GM12878 (cell line): ENCODE data around the gene BBOX1. TPM values are rescaled to one million over a fixed set of nuclear protein-coding genes. Genes with fewer than 3 reads are reported as not detected.

Experiments used
- ATAC-seq: fragments of 200-7000 bp; cut with Tn5 transposase; 3 replicates; pipeline ENCODE4 v1.9.1; 2020; ENCODE audit warnings: mild to moderate bottlenecking, moderate library complexity
- BruUV-seq: library from RNA; stranded (reverse); fragments of 400-500 nt; replicated peaks from 2 replicates; lab custom pipeline; 2021; lab: Mats Ljungman, UMichigan
- CTCF ChIA-PET: fragments of 300-600 bp; sonication (Branson Sonifier 250); formaldehyde crosslinking; extraction: SDS; loops from one replicate; lab custom pipeline; 2021; ENCODE audit warnings: inconsistent platforms; lab: Yijun Ruan, JAX
- POLR2A ChIA-PET: fragments of 350-600 bp; formaldehyde crosslinking; extraction: SDS; loops from one replicate; lab custom pipeline; 2021; ENCODE audit warnings: inconsistent platforms; lab: Charles Lee
- RAD21 ChIA-PET: fragments of 300-600 bp; sonication (Branson Sonifier 250); formaldehyde crosslinking; loops from one replicate; lab custom pipeline; 2023; ENCODE audit warnings: antibody characterized with exemption; ENCODE audit not compliant: unreplicated experiment; lab: Charles Lee
- SMC1A ChIA-PET: fragments of 300-600 bp; sonication (Branson Sonifier 250); formaldehyde crosslinking; loops from one replicate; lab custom pipeline; 2023; ENCODE audit not compliant: unreplicated experiment, uncharacterized antibody; lab: Charles Lee
- DNase-seq: peaks from one replicate; pipeline ENCODE4 v3.0.0-alpha.2; 2011; ENCODE audit warnings: low read depth, low spot score
- FAIRE-seq: peaks from 3 replicates; lab custom pipeline; 2011; peaks lifted over from hg19 to GRCh38; lab: Jason Lieb, UNC
- H2AFZ ChIP-seq: 2 replicates; pipeline ENCODE4 v1.6.0; 2011; ENCODE audit warnings: low read depth, low read length, control low read depth; ENCODE audit not compliant: control insufficient read depth
- H3K27ac ChIP-seq: 2 replicates; pipeline ENCODE4 v1.5.1; 2011; ENCODE audit warnings: control low read depth; ENCODE audit not compliant: control insufficient read depth, insufficient read depth
- H3K27me3 ChIP-seq, 2 experiments: replicated peaks in 1 of 2; 2 replicates each; pipeline versions ENCODE4 v1.6.0 to v1.6.1; 2011; ENCODE audit warnings: low read length in 1 of 2; ENCODE audit not compliant: control insufficient read depth in 2 of 2, insufficient read depth in 2 of 2
- H3K36me3 ChIP-seq, 2 experiments: 2 replicates each; pipeline ENCODE4 v1.5.1; 2011; ENCODE audit warnings: low read length in 1 of 2; ENCODE audit not compliant: control insufficient read depth in 2 of 2, insufficient read depth in 2 of 2
- H3K4me1 ChIP-seq: 2 replicates; pipeline ENCODE4 v1.6.1; 2011; ENCODE audit warnings: mild to moderate bottlenecking, low read length, moderate library complexity, mixed read lengths; ENCODE audit not compliant: control insufficient read depth, insufficient read depth
- H3K4me2 ChIP-seq: 2 replicates; pipeline ENCODE4 v1.6.0; 2011; ENCODE audit warnings: control low read depth; ENCODE audit not compliant: control insufficient read depth, insufficient read depth
- H3K4me3 ChIP-seq: fragments of 200-600 bp; sonication (generic); 2 replicates; pipeline ENCODE4 v1.5.1; 2016
- H3K79me2 ChIP-seq: 2 replicates; pipeline ENCODE4 v1.6.0; 2011; ENCODE audit warnings: low read length; ENCODE audit not compliant: control insufficient read depth, insufficient read depth
- H3K9ac ChIP-seq: 2 replicates; pipeline ENCODE4 v1.8.0; 2011; ENCODE audit warnings: low read length, control low read depth, mixed read lengths; ENCODE audit not compliant: control insufficient read depth, insufficient read depth
- H3K9me3 ChIP-seq: replicated peaks from 3 replicates; pipeline ENCODE4 v1.5.1; 2011; ENCODE audit warnings: mild to moderate bottlenecking, low read length; ENCODE audit not compliant: control insufficient read depth, insufficient read depth
- H4K20me1 ChIP-seq: 2 replicates; pipeline ENCODE4 v1.6.0; 2011; ENCODE audit not compliant: control insufficient read depth, insufficient read depth
- CBFB ChIP-seq: IDR thresholded peaks from 2 replicates; pipeline ENCODE4 v1.6.1; 2016; ENCODE audit warnings: antibody characterized with exemption, low read depth
- CBX3 ChIP-seq: fragments of 200-600 bp; sonication (generic); IDR thresholded peaks from 2 replicates; pipeline ENCODE4 v1.6.1; 2016; ENCODE audit warnings: low read depth, borderline replicate concordance
- CEBPB ChIP-seq, 2 experiments: fragments of 150-350 bp in 1 of 2; IDR thresholded peaks; 2 replicates each; pipeline ENCODE4 v1.6.1; 2012 to 2014; ENCODE audit warnings: low read depth in 2 of 2, low read length in 2 of 2, borderline replicate concordance in 1 of 2, inconsistent platforms in 1 of 2
- CHD1 ChIP-seq: IDR thresholded peaks from 2 replicates; pipeline ENCODE4 v1.6.1; 2012; ENCODE audit warnings: low read depth, low read length, improper control_type of control experiment
- E2F8 ChIP-seq: fragments of 450-650 bp; IDR thresholded peaks from 2 replicates; pipeline ENCODE4 v1.6.1; 2018; ENCODE audit warnings: mild to moderate bottlenecking, low read depth, moderate library complexity; ENCODE audit not compliant: partially characterized antibody
- ETV6 ChIP-seq, 2 experiments: fragments of 450-650 bp in 1 of 2; IDR thresholded peaks in 1 of 2; conservative IDR thresholded peaks in 1 of 2; 2 replicates each; pipeline ENCODE4 v1.6.1; 2014; ENCODE audit warnings: antibody characterized with exemption in 1 of 2, borderline replicate concordance in 1 of 2, low read depth in 1 of 2, mild to moderate bottlenecking in 1 of 2, moderate library complexity in 1 of 2
- FOS ChIP-seq: IDR thresholded peaks from 3 replicates; pipeline ENCODE4 v1.6.1; 2011; ENCODE audit warnings: borderline replicate concordance; ENCODE audit not compliant: insufficient read length; ENCODE audit errors: extremely low read depth
- HDAC6 ChIP-seq: fragments of 200-600 bp; sonication (generic); IDR thresholded peaks from one replicate; pipeline ENCODE4 v1.8.0; 2017; ENCODE audit warnings: antibody characterized with exemption; ENCODE audit not compliant: unreplicated experiment
- HDGF ChIP-seq: fragments of 450-650 bp; IDR thresholded peaks from 2 replicates; pipeline ENCODE4 v1.6.1; 2016; ENCODE audit warnings: antibody characterized with exemption
- MEF2B ChIP-seq: fragments of 450-650 bp; IDR thresholded peaks from 2 replicates; pipeline ENCODE4 v1.6.1; 2018; ENCODE audit warnings: mild to moderate bottlenecking, moderate library complexity; ENCODE audit not compliant: partially characterized antibody, poor library complexity, severe bottlenecking
- NFYB ChIP-seq: IDR thresholded peaks from 2 replicates; pipeline ENCODE4 v1.6.1; 2011; ENCODE audit warnings: low read depth, mild to moderate bottlenecking, low read length, improper control_type of control experiment, moderate library complexity; ENCODE audit not compliant: insufficient read depth
- SMARCA5 ChIP-seq: fragments of 450-650 bp; IDR thresholded peaks from 2 replicates; pipeline ENCODE4 v1.6.1; 2017; ENCODE audit warnings: mild to moderate bottlenecking
- TARDBP ChIP-seq: IDR thresholded peaks from 2 replicates; pipeline ENCODE4 v1.6.1; 2016; ENCODE audit warnings: borderline replicate concordance
- TBL1XR1 ChIP-seq: IDR thresholded peaks from 2 replicates; pipeline ENCODE4 v1.6.1; 2012; ENCODE audit warnings: low read depth, low read length, improper control_type of control experiment
- ZNF274 ChIP-seq: IDR thresholded peaks from one replicate; pipeline ENCODE4 v1.8.0; 2011; ENCODE audit not compliant: insufficient read length, insufficient read depth
- ZNF622 ChIP-seq: fragments of 450-650 bp; IDR thresholded peaks from 2 replicates; pipeline ENCODE4 v1.6.1; 2017; ENCODE audit warnings: mild to moderate bottlenecking, inconsistent platforms
- WGBS: methylation state at CpG from one replicate; pipeline ENCODE4 v1.1.6; 2016; ENCODE audit warnings: low lambda C conversion rate; ENCODE audit not compliant: insufficient replicate concordance, insufficient coverage; ENCODE audit errors: missing lambda C conversion rate; 5-methylcytosine and 5-hydroxymethylcytosine counted together
- in situ Hi-C: fragments of 300-500 bp; cut with MboI; formaldehyde crosslinking; loops from 9 replicates; pipeline ENCODE4 v1.14.3; 2018; ENCODE audit warnings: mixed read lengths
- intact Hi-C: fragments of 100-400 bp; cut with micrococcal nuclease; formaldehyde crosslinking; loops from one replicate; pipeline ENCODE4 v1.14.2; 2022; ENCODE audit not compliant: unreplicated experiment
- polyA plus RNA-seq, 11 experiments: library from polyadenylated mRNA; depleted of rRNA in 4 of 11; unstranded in 6 of 11; stranded (reverse) in 5 of 11; fragments of >200 nt; fragmentation: Nextera tagmentation in 4 of 11; fragmentation: Illumina TruSeq in 1 of 11; extraction: Ambion mirVana in 4 of 11; extraction: Trizol in 1 of 11; gene quantifications; 1 replicate in 1 of 11; 2 replicates in 10 of 11; pipeline versions ENCODE4 v1.2.1 to v1.2.3, GENCODE V29; 2011 to 2016; ENCODE audit warnings: inconsistent platforms in 2 of 11, missing spikeins in 2 of 11, low read depth in 1 of 11
- total RNA-seq, 4 experiments: library from RNA; depleted of rRNA in 3 of 4; stranded (reverse); fragments of >200 nt in 3 of 4; fragmentation: Illumina TruSeq in 1 of 4; extraction: Trizol in 1 of 4; gene quantifications; 2 replicates each; pipeline versions ENCODE4 v1.2.1 to v1.2.3, GENCODE V29; 2013 to 2021

BBOX1 gene
- total and polyA plus RNA-seq, 10 of the 15 experiments (the other 5 are each of a cell fraction or from before 2014, with no cell fraction given), result 3.5 TPM; not detected in 9

DNA sequence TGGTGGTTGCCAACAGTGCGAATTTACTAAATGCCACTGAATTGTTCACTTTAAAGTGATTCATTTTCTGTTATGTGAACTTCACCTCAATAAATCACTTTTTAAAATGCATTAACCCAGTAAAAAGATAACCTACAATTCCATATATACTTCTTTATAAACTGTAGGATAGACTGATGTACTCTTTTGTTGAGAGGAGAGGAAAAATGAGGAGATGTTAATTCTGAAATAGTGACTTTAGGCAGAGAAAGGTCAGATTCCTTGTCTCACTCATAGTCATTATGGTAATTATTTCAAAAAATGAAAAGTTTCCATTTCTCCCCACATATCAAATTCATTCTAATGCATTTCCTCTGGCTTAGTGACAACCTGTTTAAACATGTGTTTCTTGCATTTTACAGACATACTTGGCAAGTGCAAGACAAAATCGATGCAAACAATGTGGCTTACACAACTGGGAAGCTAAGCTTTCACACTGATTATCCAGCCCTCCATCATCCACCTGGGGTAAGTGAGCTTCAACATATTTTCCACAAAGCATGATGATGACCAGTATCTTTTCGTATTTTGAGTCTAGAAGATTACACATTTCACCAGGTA lies 74.5 kb downstream of the BBOX1 start:
- H3K27me3 ChIP-seq, result no peaks in the 10 kb centered on the region
- ChIA-PET SMC1A (no interaction called here), CTCF (interaction anchor here (0.7 kb wide), 1 partner anchor 465 kb away, joined by 3 read pairs; no protein-coding TSS in a partner anchor)

More for the DNA sequence above, 74.5 kb downstream of the BBOX1 start:
- Histone ChIP-seq H3K4me1 (no peaks in the 10 kb centered on the region), H3K4me3 (no peak overlapping the region), H4K20me1 (no peaks in the 10 kb centered on the region), H2AFZ (no peak overlapping the region), H3K36me3 (no peaks in the 10 kb centered on the region), H3K9me3 (no peaks in the 10 kb centered on the region), H3K79me2 (no peaks in the 10 kb centered on the region), H3K27ac (no peak overlapping the region), H3K4me2 (no peak overlapping the region), H3K9ac (no peak overlapping the region)
- intact Hi-C loops, result no loop called here
- ATAC-seq, result no peak
- no peak for DNase-seq
- ChIA-PET POLR2A (no interaction called here), RAD21 (no interaction called here)
- no peak for FAIRE-seq
- BruUV-seq, result no TSS peak
- no peak for TF ChIP-seq MEF2B
- TF ChIP-seq TBL1XR1, result no peak
- no peak for TF ChIP-seq HDAC6
- no peak for TF ChIP-seq NFYB
- TF ChIP-seq SMARCA5, result no peak
- no peak for TF ChIP-seq TARDBP
- TF ChIP-seq E2F8, result no peak
- TF ChIP-seq CHD1, result no peak
- no peak for TF ChIP-seq HDGF
- no peak for TF ChIP-seq FOS
- no peak for TF ChIP-seq ZNF622
- TF ChIP-seq CBX3, result no peak
- no peak for TF ChIP-seq CEBPB (IDR thresholded peaks at IDR 0.05; ENCODE audit: borderline replicate concordance in 1 of 2, low read depth in 2 of 2, low read length in 2 of 2)
- no peak for TF ChIP-seq ZNF274
- no peak for TF ChIP-seq CBFB
- no peak for TF ChIP-seq ETV6 (conservative IDR thresholded peaks at IDR 0.05 in 1 of 2, IDR thresholded peaks at IDR 0.05 in 1 of 2; ENCODE audit: borderline replicate concordance in 1 of 2, low read depth in 1 of 2)
- in situ Hi-C loops, result no loop called here
- whole genome bisulfite sequencing, result 20% methylated on average over 3 of the region's 3 CpGs
